ENCODE measurements around the gene SLC45A2. TPM values are rescaled to one million over a fixed set of nuclear protein-coding genes. Genes with fewer than 3 reads are reported as not detected.
"Not testable (repeated sequence)": the region's sequence is repeated elsewhere in the genome, so short reads cannot be mapped to it uniquely, and the experiment has no call there.

SLC45A2 gene
- polyA plus RNA-seq, 10 donors, result 0.12 to 0.50 (median 0.18) TPM

DNA sequence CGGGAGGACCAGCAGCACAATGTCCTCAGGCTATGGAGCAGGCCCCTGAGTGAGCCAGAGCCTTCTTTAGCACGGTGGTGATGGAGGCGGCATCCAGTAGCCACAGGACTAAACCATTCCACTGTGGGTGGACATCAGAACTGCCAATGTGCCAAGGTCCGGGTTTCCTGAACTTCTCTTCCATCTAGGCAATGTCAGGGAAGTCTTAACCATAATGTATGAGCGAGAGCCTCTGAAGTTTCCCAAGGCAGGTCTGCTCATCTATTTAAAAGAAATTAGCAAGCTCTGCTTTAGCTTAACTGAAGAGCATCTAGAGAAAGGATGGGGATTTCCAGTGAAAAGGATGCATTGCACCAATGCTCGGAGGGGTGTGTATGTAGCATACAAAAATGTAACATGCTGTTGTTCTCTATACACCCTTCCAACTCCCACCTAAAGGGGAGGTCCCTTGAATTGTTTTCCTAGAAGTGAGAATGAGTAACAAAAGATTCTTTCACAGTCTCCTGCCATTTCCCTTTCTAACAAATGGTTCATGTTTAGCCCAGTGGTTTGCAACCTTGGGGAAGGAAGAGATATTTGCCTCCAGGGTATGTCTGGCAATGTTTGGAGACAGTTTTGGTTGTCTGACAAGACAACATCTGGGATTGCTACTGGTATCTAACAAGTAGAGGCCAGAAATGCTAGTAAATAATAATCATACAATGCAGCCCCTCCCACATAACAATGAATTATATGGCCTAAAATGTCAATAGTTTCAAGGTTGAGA lies 54.4 kb downstream of the SLC45A2 start:
- DNase-seq, result no peak

- no peak for DNase-seq
Observed at GRCh38 chr5:33928283-33928682, 56.2 kb downstream of the SLC45A2 start.

GRCh38 chr5:33927685-33928084 lies 56.8 kb downstream of the SLC45A2 start:
- peak in 1 of 3 donors; percentile 15 for DNase-seq

DNA sequence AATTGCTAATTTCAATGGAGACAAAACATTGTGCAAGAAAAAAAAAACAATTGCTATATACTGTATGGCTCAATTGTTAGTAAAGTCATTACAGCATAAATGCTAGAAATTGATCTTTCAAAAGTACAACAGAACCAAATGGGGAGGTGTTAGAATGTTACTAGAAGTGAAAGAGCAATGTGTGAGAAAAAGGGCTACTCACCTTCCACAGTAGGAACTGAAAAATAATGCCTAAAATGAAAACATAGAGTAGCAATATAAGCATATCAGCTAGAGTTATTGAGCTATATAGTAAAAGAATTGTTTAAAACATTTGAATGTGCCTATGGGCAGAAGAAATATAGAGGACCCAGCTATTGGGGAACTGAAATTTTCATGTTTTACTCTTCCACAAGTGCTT lies 59.2 kb downstream of the SLC45A2 start:
- DNase-seq, result no peak

DNA sequence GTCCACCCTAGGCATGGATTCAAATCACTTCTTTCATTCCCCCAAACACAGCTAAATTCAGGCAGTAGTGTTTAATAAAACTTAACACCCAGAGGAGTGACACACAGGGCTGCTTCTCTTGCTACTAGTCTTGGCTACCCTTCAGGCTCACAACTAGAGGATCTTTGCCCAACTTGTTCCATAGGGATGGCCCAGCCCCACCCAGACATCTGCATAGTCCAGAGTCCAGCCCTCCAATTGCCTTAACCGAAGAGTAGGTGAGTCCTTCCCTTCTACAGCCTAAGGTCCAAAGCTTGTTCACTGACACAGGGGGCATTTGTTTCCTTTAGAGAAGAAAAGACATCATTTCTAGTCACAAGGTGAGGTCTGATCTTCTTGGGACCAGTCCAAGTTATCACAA lies 63.5 kb downstream of the SLC45A2 start:
- no peak for DNase-seq

- DNase-seq, result not testable (repeated sequence)
Observed at GRCh38 chr5:33914844-33915243, 69.6 kb downstream of the SLC45A2 start.

DNA sequence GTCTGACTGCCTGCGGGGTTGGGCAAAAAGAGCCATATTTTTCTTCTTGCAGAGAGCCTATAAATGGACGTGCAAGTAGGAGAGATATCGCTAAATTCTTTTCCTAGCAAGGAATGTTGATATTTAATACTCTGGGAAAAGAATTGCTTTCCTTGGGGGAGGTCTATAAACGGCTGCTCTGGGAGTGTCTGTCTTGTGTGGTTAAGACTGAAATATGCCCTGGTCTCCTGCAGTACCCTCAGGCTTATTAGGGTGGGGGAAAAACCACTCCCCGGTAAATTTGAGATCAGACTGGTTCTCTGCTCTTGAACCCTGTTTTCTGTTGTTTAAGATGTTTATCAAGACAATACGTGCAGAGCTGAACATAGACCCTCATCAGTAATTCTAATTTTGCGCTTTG lies 78.2 kb downstream of the SLC45A2 start:
- DNase-seq, result not testable (repeated sequence)

DNA sequence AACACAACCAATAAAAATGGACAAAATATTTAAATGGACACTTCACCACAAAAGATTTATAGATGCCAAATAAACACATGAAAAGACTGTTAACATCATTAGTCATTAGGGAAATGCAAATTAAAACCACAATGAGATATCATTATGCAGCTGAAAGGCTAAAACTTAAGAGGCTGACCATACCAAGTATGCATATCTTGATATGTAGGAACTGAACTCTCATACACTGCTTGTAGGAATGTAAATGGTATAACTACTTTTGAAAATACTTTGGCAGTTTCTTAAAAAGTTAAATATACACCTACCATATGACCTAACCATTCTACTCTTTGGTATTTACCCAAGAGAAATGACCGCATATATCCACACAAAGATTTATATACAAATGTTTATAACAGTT lies 79.1 kb downstream of the SLC45A2 start:
- DNase-seq, result no peak

DNA sequence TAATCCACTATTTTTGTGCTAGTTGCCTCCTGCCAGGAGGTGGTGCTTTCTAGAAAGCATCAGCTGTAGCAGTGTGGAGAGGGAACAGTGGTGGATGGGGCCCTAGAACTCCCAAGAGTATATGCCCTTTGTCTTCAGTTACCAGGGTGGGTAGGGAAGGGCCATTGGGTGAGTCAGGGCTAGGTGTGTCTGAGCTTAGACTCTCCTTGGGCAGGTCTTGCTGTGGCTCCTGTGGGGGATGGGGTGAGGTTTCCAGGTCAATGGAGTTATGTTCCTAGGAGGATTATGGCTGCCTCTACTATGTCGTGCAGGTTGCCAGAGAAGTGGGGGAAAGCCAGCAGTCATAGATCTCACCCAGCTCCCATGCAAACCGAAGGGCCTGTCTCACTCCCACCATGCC lies 81.4 kb downstream of the SLC45A2 start:
- DNase-seq, result no peak

- no peak for DNase-seq
Observed at GRCh38 chr5:33901156-33901555, 83.3 kb downstream of the SLC45A2 start.

Other genes starting within 250 kb of the SLC45A2 start
- 10 to 100 TPM; 18.5 to 30.8 (median 23.9) TPM for gene ADAMTS12, start 92.7 kb downstream of the SLC45A2 start, polyA plus RNA-seq (ENCODE audit: insufficient read length in 10 of 10)
- gene RXFP3, start 48.3 kb downstream of the SLC45A2 start, polyA plus RNA-seq (ENCODE audit: insufficient read length in 10 of 10), result not detected
- gene AMACR, start 23.4 kb upstream of the SLC45A2 start, polyA plus RNA-seq (ENCODE audit: insufficient read length in 10 of 10), result 10 to 100 TPM in 1 of 10 donors, 1 to 10 TPM in 9; 3.8 to 10.5 (median 6.2) TPM
- gene C1QTNF3, start 58.5 kb upstream of the SLC45A2 start, polyA plus RNA-seq (ENCODE audit: insufficient read length in 10 of 10), result 100 to 1,000 TPM in 7 of 10 donors, 10 to 100 TPM in 3; 55.4 to 132 (median 108) TPM

Data from muscle of back (tissue), 11 donors.